Neural crest cell (in vitro differentiated cells): ENCODE measurements around the gene MARK3. TPM values are rescaled to one million over a fixed set of nuclear protein-coding genes. Genes with fewer than 3 reads are reported as not detected.

Experiments
- DNase-seq: peaks from one replicate; pipeline ENCODE4 v3.0.0; 2021; ENCODE audit warnings: low read depth, mixed read lengths, low spot score
- H3K27ac Mint-ChIP-seq: one replicate; pipeline ENCODE4 v1.8.0; 2021; ENCODE audit warnings: mild to moderate bottlenecking, mixed read lengths; ENCODE audit not compliant: unreplicated experiment
- H3K27me3 Mint-ChIP-seq: 2 replicates; pipeline ENCODE4 v1.8.0; 2021; ENCODE audit warnings: low read depth, mild to moderate bottlenecking, mixed read lengths
- H3K36me3 Mint-ChIP-seq: 2 replicates; pipeline ENCODE4 v1.8.0; 2021; ENCODE audit warnings: low read depth, mild to moderate bottlenecking, mixed read lengths
- H3K4me1 Mint-ChIP-seq: 2 replicates; pipeline ENCODE4 v1.8.0; 2021; ENCODE audit warnings: mixed read lengths
- H3K4me3 Mint-ChIP-seq: one replicate; pipeline ENCODE4 v1.8.0; 2021; ENCODE audit warnings: mild to moderate bottlenecking, mixed read lengths
- H3K9me3 Mint-ChIP-seq: 2 replicates; pipeline ENCODE4 v1.8.0; 2021; ENCODE audit warnings: mixed read lengths
- total RNA-seq: library from RNA; stranded (reverse); gene quantifications from 2 replicates; pipeline ENCODE4 v1.2.1, GENCODE V29; 2021
- TF ChIP-seq, protein P1 (sequence below): fragments of 200-600 bp; sonication (generic); conservative IDR thresholded peaks from 2 replicates; pipeline ENCODE4 v1.5.0; 2021; ENCODE audit warnings: antibody characterized with exemption, mild to moderate bottlenecking

MARK3 gene
- total RNA-seq, 1 donor from 2014 or later, result 98.8 TPM

DNA sequence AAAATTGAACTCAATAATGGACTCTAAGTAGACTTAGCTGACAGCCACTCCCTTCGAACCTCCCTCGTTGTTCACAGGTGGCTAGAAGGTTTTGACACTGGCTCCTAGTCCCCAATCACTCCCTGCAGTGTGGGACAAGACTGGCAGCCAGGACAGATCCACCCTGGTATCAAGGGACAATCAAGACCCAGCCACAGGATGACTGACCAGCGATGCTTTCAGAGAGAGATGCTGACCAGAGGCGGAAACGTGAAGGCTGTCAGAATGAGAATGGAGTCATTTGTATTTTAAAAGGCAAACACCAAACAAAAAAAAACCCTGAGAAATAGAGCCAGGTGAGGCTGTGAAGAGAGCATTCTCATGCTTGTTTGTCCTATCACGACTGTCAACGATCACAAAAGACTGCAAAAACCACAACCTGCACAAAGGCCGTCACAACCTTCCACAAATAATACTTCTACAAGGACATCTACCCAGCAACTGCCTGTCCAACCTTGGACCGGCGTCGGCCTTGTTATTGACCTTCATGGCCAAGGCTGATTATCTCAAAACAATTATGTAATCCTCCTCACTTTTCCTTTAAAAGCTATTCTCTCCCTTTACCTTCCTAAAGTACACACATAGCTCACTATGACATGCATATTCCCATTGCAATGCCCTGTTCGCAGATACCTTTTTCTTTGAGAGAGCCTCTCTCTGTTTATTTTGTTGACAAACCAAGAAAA lies 38.0 kb upstream of the MARK3 start:
- H3K27ac Mint-ChIP-seq, result no peak overlapping the region
- peaks cover 6% of the 10 kb centered on the region for H3K36me3 Mint-ChIP-seq
- TF ChIP-seq, protein P1, sequence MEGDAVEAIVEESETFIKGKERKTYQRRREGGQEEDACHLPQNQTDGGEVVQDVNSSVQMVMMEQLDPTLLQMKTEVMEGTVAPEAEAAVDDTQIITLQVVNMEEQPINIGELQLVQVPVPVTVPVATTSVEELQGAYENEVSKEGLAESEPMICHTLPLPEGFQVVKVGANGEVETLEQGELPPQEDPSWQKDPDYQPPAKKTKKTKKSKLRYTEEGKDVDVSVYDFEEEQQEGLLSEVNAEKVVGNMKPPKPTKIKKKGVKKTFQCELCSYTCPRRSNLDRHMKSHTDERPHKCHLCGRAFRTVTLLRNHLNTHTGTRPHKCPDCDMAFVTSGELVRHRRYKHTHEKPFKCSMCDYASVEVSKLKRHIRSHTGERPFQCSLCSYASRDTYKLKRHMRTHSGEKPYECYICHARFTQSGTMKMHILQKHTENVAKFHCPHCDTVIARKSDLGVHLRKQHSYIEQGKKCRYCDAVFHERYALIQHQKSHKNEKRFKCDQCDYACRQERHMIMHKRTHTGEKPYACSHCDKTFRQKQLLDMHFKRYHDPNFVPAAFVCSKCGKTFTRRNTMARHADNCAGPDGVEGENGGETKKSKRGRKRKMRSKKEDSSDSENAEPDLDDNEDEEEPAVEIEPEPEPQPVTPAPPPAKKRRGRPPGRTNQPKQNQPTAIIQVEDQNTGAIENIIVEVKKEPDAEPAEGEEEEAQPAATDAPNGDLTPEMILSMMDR, result no peak
- peaks cover 4% of the 10 kb centered on the region for H3K9me3 Mint-ChIP-seq
- peaks cover 5% of the 10 kb centered on the region for H3K27me3 Mint-ChIP-seq
- peak overlapping the region; percentile 7 for H3K4me3 Mint-ChIP-seq
- no peak for DNase-seq
- peaks cover 4% of the 10 kb centered on the region for H3K4me1 Mint-ChIP-seq

DNA sequence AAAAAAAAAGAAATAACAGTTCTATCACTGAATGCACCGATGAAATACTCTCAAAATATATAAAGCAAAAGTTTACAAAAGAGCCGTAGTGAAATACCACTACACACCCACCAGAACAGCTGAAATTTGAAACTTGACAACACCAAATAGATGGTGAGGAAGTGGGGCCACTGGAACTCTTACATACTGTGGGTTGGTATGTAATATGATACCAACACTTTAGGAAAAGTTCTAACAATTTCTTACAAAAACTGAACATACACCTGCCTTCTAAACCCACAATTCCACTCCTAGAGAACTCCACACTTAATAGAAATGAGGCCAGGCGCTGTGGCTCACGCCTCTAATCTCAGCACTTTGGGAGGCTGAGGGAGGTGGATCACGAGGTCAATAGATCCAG lies 37.1 kb upstream of the MARK3 start:
- peaks cover 5% of the 10 kb centered on the region for H3K36me3 Mint-ChIP-seq
- no peak overlapping the region for H3K27ac Mint-ChIP-seq
- TF ChIP-seq, protein P1, result no peak
- H3K27me3 Mint-ChIP-seq, result peaks cover 12% of the 10 kb centered on the region
- DNase-seq, result no peak
- peaks cover 4% of the 10 kb centered on the region for H3K4me1 Mint-ChIP-seq
- H3K9me3 Mint-ChIP-seq, result peaks cover 4% of the 10 kb centered on the region
- H3K4me3 Mint-ChIP-seq, result no peak overlapping the region

DNA sequence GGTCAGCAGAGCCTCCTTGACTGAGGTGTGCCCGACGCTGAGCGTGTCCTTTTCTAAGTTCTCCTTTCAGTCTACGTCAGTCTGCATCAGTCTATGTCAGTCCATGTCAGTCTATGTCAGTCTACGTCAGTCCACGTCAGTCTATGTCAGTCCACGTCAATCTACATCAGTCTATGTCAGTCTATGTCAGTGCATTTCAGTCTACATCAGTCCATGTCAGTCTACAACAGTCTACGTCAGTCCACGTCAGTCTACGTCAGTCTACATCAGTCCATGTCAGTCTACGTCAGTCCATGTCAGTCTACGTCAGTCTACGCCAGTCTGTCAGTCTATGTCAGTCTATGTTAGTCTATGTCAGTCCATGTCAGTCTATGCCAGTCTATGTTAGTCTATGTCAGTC lies 35.2 kb upstream of the MARK3 start:
- TF ChIP-seq, protein P1, result no peak
- peaks cover 2% of the 10 kb centered on the region for H3K36me3 Mint-ChIP-seq
- DNase-seq, result no peak
- peaks cover 6% of the 10 kb centered on the region for H3K9me3 Mint-ChIP-seq
- no peak overlapping the region for H3K27ac Mint-ChIP-seq
- peaks cover 21% of the 10 kb centered on the region for H3K27me3 Mint-ChIP-seq
- peaks cover 4% of the 10 kb centered on the region for H3K4me1 Mint-ChIP-seq
- H3K4me3 Mint-ChIP-seq, result no peak overlapping the region

GRCh38 chr14:103353362-103353761 lies 31.9 kb upstream of the MARK3 start:
- H3K36me3 Mint-ChIP-seq, result no peaks in the 10 kb centered on the region
- DNase-seq, result no peak
- H3K27me3 Mint-ChIP-seq, result peaks cover 21% of the 10 kb centered on the region
- no peak overlapping the region for H3K27ac Mint-ChIP-seq
- H3K9me3 Mint-ChIP-seq, result peaks cover 6% of the 10 kb centered on the region
- H3K4me1 Mint-ChIP-seq, result no peaks in the 10 kb centered on the region
- H3K4me3 Mint-ChIP-seq, result no peak overlapping the region
- TF ChIP-seq, protein P1, result no peak

DNA sequence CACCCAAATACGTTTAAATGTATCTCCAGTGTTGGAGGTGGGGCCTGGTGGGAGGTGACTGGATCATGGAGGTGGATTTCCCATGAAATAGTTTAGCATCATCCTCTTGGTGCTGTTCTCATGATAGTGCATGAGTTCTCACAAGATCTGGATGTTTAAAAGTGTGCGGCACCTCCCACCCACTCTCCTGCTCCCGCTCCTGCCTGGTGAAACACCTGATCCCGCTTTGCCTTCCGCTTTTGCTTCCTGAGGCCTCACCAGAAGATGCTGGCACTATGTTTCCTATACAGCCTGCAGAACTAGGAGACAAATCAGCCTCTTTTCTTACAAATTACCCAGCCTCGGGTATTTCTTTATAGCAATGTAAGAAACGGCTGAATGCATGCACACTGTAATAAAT lies 31.1 kb upstream of the MARK3 start:
- DNase-seq, result no peak
- Mint-ChIP-seq H3K36me3 (no peaks in the 10 kb centered on the region), H3K4me1 (no peaks in the 10 kb centered on the region), H3K9me3 (peaks cover 6% of the 10 kb centered on the region), H3K4me3 (no peak overlapping the region), H3K27me3 (peaks cover 21% of the 10 kb centered on the region), H3K27ac (no peak overlapping the region)
- TF ChIP-seq, protein P1, result no peak
